NB4 (cell line): ENCODE data around the gene RYR3.

Experiments used
- DNase-seq: peaks from one replicate; pipeline ENCODE4 v3.0.0; 2010; ENCODE audit warnings: low read depth
- H3K4me3 ChIP-seq: one replicate; pipeline ENCODE4 v1.5.1; 2011; ENCODE audit warnings: mild to moderate bottlenecking, low read depth, low read length, moderate library complexity
- CTCF ChIP-seq: IDR thresholded peaks from one replicate; pipeline ENCODE4 v1.5.1; 2012; ENCODE audit warnings: low read depth, low read length
- MAX ChIP-seq: IDR thresholded peaks from 2 replicates; pipeline ENCODE4 v1.6.1; 2011; ENCODE audit warnings: low read depth, low read length
- MYC ChIP-seq: IDR thresholded peaks from 2 replicates; pipeline ENCODE4 v1.6.1; 2011; ENCODE audit warnings: low read depth, low read length
- POLR2A ChIP-seq: IDR thresholded peaks from 2 replicates; pipeline ENCODE4 v1.6.1; 2011; ENCODE audit warnings: mild to moderate bottlenecking; ENCODE audit not compliant: insufficient read length; ENCODE audit errors: extremely low read depth

RYR3 gene

GRCh38 chr15:33400941-33401340 lies 90.2 kb downstream of the RYR3 start:
- no peak for TF ChIP-seq POLR2A
- no peak for TF ChIP-seq CTCF
- TF ChIP-seq MYC, result no peak
- TF ChIP-seq MAX, result no peak
- H3K4me3 ChIP-seq, result no peak overlapping the region
- DNase-seq, result no peak

GRCh38 chr15:33402600-33402999 lies 91.8 kb downstream of the RYR3 start:
- no peak overlapping the region for H3K4me3 ChIP-seq
- DNase-seq, result no peak
- TF ChIP-seq POLR2A (no peak), CTCF (no peak), MYC (no peak), MAX (no peak)

DNA sequence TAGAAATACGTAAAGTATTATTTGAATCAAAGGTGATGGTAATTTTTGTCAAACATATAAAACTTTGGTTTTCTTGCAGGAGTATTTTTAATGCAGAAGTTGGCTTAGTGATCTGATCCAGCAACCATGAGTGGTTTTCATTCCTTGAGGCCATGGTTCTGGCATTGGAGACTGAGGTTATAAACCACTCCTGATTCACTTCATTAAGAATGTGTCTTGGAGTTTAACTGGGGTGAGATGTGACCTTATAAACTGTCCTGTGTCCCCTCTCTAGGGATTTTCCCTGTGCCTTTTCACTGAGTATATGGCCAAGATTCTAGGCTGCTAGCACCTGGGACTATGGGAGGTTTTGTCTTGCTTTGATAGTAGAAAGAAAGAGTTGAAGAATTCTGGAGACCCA lies 94.3 kb downstream of the RYR3 start:
- DNase-seq, result no peak
- TF ChIP-seq CTCF (no peak), MAX (no peak), MYC (no peak), POLR2A (no peak)
- H3K4me3 ChIP-seq, result no peak overlapping the region

GRCh38 chr15:33411596-33412540 lies 101.1 kb downstream of the RYR3 start:
- TF ChIP-seq CTCF (no peak), MAX (no peak), POLR2A (no peak), MYC (no peak)
- H3K4me3 ChIP-seq, result no peak overlapping the region

GRCh38 chr15:33419701-33420100 lies 108.9 kb downstream of the RYR3 start:
- DNase-seq, result no peak
- H3K4me3 ChIP-seq, result no peak overlapping the region
- no peak for TF ChIP-seq MAX
- no peak for TF ChIP-seq MYC
- TF ChIP-seq POLR2A, result no peak
- no peak for TF ChIP-seq CTCF

More at GRCh38 chr15:33411596-33412540, 101.1 kb downstream of the RYR3 start:
- DNase-seq, result no peak
